BJ (cell line): ENCODE measurements around the gene THOP1. TPM values are rescaled to one million over a fixed set of nuclear protein-coding genes. Genes with fewer than 3 reads are reported as not detected.
"Not testable (repeated sequence)": the region's sequence is repeated elsewhere in the genome, so short reads cannot be mapped to it uniquely, and the experiment has no call there.

Experiments
- CTCF ChIA-PET: fragments of 350-600 bp; formaldehyde crosslinking; extraction: SDS; loops from one replicate; lab custom pipeline; 2021; ENCODE audit warnings: antibody characterized with exemption, inconsistent platforms; lab: Yijun Ruan, JAX
- POLR2A ChIA-PET: fragments of 300-600 bp; sonication (Branson Sonifier 250); formaldehyde crosslinking; extraction: SDS; loops from one replicate; lab custom pipeline; 2021; ENCODE audit warnings: antibody characterized with exemption; lab: Charles Lee
- DNase-seq: peaks from one replicate; pipeline ENCODE4 v3.0.0-alpha.2; 2011; ENCODE audit warnings: low read depth
- H3K27me3 ChIP-seq: 2 replicates; pipeline ENCODE4 v1.6.0; 2011; ENCODE audit warnings: low read length; ENCODE audit not compliant: control insufficient read depth, insufficient read depth
- H3K36me3 ChIP-seq: 2 replicates; pipeline ENCODE4 v1.5.1; 2011; ENCODE audit warnings: low read length; ENCODE audit not compliant: control insufficient read depth, insufficient read depth
- H3K4me3 ChIP-seq: 2 replicates; pipeline ENCODE4 v1.5.1; 2011; ENCODE audit warnings: low read depth, mild to moderate bottlenecking, control low read depth, low read length
- CTCF ChIP-seq: IDR thresholded peaks from 2 replicates; pipeline ENCODE4 v1.5.1; 2011; ENCODE audit warnings: low read depth, mild to moderate bottlenecking, control low read depth, inconsistent platforms, low read length, moderate library complexity; ENCODE audit not compliant: insufficient read depth
- polyA plus RNA-seq: library from polyadenylated mRNA; depleted of rRNA; stranded (reverse); fragments of >200 nt; gene quantifications from 2 replicates; pipeline ENCODE4 v1.2.3, GENCODE V29; 2011

The THOP1 gene
- polyA plus RNA-seq, 1 experiment = 71.7 TPM

- TF ChIP-seq CTCF = no peak
- ChIA-PET POLR2A (no interaction called here), CTCF (interaction anchor here (1.1 kb wide), 1 partner anchor 44 kb away, joined by 3 read pairs; no protein-coding TSS in a partner anchor)
- Histone ChIP-seq H3K27me3 (no peaks in the 10 kb centered on the region), H3K4me3 (no peak overlapping the region), H3K36me3 (peaks cover 15% of the 10 kb centered on the region)
- no peak for DNase-seq
Measured at GRCh38 chr19:2814426-2814825, 29.1 kb downstream of the THOP1 start.

GRCh38 chr19:2815191-2815614 is 29.9 kb downstream of the THOP1 start:
- Histone ChIP-seq H3K36me3 (peaks cover 8% of the 10 kb centered on the region), H3K27me3 (no peaks in the 10 kb centered on the region), H3K4me3 (no peak overlapping the region)
- ChIA-PET POLR2A (no interaction called here), CTCF (no interaction called here)
- no peak for TF ChIP-seq CTCF
- no peak for DNase-seq

- Histone ChIP-seq H3K27me3 (no peaks in the 10 kb centered on the region), H3K4me3 (no peak overlapping the region), H3K36me3 (peaks cover 5% of the 10 kb centered on the region; the same call in 1 of the 2 replicates)
- POLR2A ChIA-PET = no interaction called here
- CTCF ChIA-PET = no interaction called here
- DNase-seq = no peak
- TF ChIP-seq CTCF = no peak
Measured at GRCh38 chr19:2815923-2816322, 30.6 kb downstream of the THOP1 start.

GRCh38 chr19:2816641-2817040 is 31.3 kb downstream of the THOP1 start:
- ChIA-PET POLR2A (no interaction called here), CTCF (no interaction called here)
- no peak for TF ChIP-seq CTCF
- no peak for DNase-seq
- H3K4me3 ChIP-seq = no peak overlapping the region
- H3K27me3 ChIP-seq = no peaks in the 10 kb centered on the region
- H3K36me3 ChIP-seq = peaks cover 5% of the 10 kb centered on the region; the same call in 1 of the 2 replicates

- DNase-seq, POLR2A ChIA-PET, CTCF ChIA-PET, H3K36me3 ChIP-seq, H3K27me3 ChIP-seq, H3K4me3 ChIP-seq: not testable (repeated sequence)
Measured at GRCh38 chr19:2817237-2817829, 32.0 kb downstream of the THOP1 start.
